HG03135 (cell line): ENCODE measurements around the gene SLC24A4.

ENCODE experiments used
- ATAC-seq: cut with Tn5 transposase; IDR thresholded peaks from one replicate; pipeline ENCODE4 v1.9.1; 2021; ENCODE audit warnings: mild to moderate bottlenecking, moderate library complexity; ENCODE audit not compliant: unreplicated experiment

Gene SLC24A4

DNA sequence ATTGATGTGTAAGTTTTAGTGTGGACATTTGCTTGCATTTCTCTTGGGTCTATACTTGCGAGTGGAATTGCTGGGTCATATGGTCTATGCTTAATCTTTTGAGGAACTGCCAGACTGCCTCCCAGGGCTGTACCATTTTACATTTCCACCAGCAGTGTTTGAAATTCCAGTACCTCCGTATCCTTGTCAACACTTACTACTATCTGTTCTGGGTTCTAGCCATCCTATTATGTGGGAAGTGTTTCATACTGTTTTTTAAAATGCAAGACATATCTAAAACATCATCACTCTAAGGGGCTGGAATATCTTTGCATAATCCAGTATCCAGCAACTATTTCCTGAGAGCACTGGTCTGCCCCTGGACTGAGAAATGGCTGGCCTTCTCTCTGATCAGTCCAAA lies 110.4 kb downstream of the SLC24A4 start:
- ATAC-seq, result no peak

DNA sequence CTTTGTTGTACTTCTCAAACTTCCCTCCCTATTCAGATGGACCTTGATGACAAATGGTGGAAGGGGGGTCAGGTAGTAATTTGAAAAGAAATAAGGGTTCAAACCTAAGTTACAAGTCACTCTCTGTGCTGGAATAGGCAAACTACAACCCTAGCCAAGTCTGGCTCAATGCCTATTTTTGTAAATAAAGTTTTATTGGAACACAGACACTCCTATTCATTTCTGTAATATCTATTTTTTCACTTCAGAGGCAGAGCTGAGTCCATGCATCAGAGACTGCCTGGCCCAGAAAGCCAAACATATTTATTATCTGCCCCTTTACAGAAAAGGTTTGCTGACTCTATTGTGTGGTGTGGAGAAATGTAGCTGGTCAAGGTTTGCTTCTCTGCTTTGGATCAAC lies 112.2 kb downstream of the SLC24A4 start:
- no peak for ATAC-seq

DNA sequence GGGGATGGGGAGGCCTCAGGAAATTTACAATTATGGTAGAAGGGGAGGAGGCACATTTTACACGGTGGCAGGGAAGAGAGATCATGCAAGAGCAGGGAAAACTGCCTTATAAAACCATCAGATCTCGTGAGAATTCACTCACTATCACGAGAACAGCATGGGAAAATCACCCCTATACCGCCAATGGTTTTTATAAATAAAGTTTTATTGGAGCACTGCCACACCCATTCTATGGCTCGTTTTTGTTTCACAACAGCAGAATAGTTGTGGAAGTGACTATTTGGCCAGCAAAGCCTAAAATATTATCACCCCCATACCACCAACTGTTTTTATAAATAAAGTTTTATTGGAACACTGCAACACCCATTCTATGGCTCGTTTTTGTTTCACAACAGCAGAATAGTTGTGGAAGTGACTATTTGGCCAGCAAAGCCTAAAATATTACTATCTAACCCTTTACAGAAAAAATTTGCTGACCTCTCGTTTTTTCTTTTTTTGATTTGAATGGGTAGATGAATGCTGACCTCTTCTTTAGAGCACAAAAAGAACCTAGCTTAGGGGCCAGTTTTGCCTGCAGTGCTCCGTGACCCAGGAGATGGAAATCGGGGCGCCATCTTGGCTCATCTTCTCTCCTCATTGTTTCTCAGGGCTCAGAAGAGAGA lies 113.3 kb downstream of the SLC24A4 start:
- no peak for ATAC-seq

DNA sequence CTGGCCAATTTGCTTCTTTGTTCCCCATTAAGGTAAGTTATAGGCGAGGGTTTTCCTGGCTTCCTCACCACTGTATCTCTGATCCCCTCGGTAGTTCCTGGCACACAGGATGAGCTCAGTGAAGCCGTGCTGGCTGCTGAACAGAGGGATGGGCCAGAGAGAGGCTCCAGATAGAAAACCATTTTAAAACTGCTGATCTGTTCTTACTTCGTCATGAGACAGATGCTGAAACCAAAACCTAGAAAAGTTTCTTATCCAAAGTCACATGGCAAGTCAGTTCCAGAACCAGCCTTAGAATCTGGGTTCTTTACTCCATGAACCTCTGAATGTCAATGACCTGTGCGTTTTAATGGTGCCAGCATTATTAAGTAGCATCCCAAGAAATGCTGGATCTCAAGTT lies 114.3 kb downstream of the SLC24A4 start:
- no peak for ATAC-seq

DNA sequence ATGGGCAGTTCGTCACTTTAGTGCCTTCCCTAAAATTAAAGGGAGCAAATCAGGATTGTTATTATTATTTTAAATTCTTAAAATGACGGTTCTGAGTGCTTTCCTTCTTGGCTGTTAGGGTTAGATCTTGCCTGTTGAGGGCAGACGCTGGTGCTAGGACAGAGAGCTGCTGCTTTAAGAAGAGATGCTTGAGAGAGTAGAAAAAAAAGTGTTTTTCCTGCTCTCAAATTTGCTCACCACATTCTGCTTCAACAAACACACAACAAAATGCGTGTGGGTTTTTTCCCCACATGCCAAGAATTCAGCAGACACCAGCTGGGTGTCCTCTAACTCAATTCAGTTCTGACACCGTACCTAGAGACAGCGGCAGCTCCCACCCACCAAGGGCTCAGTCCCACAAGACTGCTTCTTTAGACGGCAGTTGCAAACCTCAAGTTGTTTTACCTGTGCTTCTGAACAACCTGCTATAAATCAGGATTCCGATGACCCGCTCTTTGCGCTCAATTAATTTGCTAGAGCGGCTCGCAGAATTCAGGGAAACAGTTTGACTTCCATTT lies 114.8 kb downstream of the SLC24A4 start:
- ATAC-seq, result no peak

DNA sequence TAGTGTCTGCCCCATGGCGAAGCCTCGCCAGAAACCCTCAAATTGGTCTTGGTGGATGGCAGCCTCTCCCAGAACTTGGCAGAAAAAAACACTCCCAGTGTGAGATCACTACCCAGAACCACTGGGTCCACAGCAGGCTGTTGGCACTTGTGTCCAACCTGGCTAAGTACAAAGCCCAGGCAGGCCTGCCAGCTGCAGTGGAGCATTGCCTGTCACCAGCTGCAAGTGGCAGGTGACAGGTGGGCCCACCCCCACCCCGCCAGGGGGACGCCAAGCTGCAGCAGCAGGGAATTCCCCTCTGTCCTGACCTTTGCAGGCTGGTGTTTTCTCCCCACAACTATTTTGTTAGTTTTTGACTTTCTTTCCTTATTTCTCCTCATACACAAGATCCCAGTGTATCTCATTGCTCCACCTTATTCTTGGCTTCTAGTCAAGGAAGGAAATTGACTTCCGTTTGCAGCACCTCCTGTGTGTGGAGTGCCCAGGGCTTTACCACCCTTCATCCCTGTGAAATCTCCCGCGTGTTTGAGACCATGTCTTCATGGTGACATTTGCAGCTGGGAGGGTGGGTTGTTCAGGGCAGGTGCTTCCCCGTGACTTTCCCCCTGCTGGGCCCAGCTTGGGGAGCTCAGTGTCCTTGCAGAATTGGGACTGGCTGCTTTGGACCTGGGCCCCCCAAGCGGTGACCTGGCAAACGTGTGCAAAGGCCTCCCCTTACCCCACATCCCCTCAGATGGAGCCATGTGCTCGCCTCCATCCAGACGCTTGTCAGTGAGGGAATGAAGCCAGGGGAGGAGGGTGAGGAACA lies 116.8 kb downstream of the SLC24A4 start:
- ATAC-seq, result no peak

DNA sequence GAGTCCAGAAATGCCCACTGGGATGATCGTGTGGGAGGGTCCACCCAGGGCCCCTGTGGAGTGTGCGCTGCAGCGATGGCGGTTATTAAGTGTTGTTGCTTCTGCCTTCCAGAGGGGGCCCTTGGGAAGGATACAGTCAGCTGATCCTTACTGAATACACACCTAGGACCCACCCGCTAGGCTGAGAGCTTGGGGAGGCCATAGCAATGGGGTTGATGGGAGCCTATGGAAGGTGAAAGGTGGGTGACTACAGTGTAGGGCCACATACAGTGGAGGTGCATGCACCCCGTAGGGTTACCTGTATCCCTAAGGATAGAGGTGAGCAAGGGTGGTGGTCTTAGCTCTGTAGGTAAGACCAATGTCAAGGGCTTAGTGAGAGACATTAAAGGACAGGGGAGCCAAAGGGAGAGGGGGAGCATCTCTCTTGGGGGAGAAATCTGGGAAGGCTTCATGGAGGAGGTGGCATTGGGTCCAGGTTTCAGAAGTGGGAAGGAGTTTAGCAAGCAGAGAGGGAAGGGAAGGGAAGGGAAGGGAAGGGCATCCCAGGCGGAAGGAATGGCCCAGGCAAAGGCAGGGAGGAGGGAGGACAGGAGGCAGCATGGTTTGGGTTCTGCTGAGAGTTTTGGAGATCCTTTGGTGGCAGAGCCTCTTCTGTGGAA lies 117.5 kb downstream of the SLC24A4 start:
- no peak for ATAC-seq

DNA sequence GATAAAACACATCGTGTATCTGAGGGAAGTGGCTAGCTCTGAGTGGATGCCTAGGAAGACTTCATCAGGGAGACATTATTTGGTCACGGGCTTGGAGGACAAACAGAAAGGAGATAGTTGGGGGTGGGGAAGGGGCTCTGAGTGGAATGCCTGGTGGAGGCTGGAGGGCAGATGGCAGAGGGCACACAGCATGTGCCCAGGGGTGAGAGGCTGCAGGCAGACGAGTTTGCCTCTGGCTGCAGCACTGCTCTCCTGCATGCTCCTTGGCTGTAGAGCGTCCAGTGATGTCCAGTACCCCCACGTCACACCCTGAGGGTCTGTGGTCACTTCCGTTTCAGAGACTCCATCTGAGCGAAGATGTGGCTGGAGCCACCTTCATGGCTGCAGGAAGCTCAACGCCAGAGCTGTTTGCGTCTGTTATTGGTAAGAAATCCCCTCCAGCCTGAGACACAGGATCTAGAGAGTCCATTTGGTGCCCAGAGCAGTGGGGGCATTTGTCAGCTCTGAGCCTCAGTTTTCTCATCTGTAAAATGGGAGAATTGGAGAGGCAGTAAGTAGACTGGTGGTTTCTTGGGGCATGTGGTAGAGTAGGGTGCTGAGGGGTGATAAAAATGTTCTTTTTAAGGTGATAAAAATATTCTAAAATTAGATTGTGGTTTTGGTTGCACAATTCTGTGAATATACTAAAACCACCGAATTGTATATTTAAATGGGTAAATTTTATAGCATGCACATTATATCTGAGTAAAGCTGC lies 119.0 kb downstream of the SLC24A4 start:
- no peak for ATAC-seq

DNA sequence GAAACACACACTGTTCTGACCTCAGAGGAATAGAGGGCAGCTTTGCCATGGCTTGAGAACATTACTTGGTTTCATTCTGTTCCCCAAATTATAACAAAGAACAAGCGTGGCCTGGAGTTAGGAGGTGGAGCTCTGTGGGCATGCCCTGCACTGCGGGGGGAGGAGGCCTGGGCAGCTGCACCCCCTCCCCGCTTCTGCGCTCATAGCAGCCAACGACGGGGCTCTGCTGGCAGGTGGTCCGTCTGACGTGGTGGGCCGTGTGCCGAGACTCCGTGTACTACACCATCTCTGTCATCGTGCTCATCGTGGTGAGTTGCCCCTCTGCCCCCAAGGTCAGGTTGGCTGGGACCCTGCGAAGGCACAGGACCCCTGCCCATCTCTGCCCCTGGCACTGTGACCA lies 120.2 kb downstream of the SLC24A4 start:
- ATAC-seq, result no peak

DNA sequence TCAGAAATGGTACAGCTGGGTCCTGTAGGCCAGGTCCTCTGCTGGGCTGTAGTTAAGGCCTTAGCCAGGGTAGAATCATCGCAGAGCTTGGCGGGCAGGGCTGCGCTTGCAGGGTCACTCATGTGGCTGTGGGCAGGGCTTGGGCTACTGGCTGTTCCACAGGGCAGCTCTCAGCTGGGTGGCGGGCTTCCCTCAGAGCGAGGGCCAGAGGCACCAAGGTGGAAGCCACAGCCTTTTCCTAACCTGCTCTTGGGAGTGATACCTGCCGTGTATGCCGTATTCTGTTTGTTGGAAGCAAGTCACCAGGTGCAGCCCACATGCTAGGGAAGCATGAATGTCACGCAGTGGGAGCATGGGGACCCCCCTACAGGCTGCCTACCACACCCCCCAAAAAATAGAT lies 120.8 kb downstream of the SLC24A4 start:
- ATAC-seq, result no peak

DNA sequence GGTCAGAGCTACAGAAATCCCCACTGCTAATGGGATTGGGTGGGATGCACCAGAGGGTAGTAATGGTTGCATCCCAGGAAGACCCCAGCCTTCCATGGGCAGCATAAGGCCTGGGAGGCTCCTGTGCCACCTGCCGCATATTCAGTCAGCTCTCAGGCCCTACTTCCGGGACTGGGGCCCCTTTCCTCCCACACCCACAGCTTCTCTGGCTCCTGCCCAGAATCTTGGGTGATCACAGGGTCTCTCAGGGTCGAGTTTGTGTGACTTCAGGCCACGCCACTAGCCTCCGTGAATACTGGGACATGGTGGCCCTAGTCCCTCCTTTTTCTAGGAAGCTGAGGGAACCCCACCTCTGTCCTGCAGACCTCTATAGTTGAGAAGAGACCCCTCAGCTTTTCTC lies 123.8 kb downstream of the SLC24A4 start:
- ATAC-seq, result no peak

DNA sequence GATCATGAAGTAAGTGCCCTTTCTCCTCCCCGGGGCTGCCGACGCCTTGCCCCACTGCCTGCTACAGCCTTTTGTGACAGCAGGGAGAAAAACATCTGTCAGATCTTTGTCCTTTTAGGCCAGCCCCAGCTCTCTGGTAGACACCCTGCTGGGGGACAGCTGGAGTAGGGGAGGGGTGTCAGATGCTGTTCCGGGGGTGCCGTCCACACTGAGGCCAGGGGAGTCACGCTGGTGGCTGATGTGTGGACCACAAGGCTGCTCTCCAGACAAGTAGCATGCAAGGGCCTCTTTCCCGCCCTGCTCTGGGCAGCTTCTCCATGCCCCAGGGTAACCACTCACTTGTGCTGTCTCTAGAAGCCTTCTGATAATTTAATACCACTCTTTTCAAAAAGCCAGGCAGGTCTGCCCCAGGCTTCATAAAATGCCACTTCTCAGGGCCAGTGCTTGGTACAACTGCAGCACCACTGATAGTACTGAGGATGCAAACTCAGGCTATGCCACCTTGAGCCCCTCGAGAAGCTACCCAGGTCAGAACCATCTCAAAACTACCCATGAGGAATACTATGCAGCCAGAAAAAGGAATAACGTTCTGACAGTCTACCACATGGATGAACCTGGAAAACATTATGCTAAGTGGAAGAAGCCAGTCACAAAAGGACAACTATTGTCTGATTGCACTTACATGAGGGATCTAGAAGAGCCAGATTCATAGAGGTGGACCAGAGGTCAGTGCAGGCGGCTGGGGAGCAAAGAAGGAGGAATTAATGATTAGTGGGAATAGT lies 124.6 kb downstream of the SLC24A4 start:
- no peak for ATAC-seq

DNA sequence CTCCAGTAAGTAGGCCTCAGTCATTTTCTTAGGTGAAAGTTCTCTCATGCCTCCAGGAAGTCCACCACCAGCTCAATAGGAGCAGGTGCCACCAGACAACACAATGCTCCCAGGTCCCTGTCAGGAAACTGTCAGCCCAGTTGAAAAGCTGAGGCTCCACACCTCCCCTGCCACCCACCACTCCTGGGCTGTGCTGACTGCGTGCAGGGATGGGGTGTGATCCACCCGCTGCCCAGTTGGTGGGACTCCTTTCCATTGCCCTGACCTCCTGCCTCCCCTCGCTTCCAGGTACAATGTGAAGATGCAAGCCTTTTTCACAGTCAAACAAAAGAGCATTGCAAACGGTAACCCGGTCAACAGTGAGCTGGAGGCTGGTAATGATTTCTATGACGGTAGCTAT lies 125.8 kb downstream of the SLC24A4 start:
- ATAC-seq, result no peak

DNA sequence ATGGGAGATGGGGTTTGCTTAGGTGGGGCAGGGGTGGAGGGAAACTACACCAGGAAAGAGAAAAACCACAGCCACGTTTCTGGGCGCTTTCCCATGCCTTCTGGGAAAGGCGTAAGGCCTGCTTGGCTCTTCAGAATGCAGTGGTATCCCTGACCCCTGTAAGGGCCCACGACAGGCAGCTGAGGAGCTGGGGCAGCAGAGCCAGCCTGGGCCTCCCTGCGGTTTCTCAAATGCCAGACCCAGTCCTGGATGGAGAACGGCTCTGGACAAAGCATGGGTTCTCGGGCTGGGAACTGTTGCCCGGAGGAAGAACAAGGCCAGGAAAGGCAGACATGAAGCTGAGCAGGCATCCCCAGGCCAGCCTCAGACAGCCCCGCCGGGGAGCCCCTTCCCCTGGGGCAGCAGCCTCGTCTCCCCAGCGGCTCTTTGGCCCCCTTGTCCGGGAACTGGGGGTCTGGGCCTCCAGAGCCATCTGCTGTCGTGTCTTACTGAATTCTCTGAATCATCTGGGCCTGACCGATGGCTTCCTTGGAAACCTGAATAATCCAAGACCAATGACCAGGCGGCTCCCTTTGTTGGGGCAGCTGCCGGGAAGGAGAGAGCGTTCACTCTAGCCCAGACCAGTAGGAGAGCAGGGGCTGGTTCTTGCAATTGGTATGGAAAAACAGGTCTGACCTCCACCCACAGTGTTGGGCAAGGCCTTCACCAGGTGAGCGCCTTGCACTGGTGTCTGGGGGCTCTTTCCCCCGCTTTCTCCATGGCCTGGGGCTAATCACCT lies 126.6 kb downstream of the SLC24A4 start:
- no peak for ATAC-seq

DNA sequence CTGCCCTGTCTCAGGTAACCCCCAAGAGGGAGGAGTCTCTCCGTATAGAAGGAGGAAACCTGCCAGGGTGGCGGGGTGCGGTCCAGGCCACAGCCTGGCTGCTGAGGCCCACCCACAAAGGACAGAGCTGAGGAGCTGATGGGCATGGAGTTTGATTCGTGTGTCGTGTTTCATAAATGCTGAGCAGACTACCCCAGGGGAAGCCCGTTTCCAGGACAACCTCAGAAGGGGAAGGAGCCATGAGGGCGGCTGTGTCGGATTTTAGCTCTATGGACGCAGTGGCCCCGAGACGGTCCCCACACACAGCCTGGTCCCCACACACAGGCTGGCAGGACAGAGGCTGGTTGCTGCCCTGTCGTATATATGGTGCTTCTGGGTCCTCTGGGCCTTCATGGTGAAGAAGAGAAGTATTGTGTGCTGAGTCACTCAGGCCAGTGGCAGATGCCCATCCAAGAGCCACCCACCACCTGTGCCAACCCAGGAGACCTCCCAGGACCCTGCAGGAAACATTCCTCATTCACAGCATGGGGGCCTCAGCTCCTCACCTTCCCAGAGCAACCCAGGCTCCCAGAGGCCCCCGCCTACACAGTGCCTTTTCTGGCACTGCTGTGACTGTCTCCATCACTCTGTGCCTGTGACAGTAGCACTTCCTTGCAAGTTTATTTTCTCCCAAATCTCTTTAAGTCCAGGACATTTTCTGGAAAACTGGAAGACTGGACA lies 127.5 kb downstream of the SLC24A4 start:
- ATAC-seq, result no peak

DNA sequence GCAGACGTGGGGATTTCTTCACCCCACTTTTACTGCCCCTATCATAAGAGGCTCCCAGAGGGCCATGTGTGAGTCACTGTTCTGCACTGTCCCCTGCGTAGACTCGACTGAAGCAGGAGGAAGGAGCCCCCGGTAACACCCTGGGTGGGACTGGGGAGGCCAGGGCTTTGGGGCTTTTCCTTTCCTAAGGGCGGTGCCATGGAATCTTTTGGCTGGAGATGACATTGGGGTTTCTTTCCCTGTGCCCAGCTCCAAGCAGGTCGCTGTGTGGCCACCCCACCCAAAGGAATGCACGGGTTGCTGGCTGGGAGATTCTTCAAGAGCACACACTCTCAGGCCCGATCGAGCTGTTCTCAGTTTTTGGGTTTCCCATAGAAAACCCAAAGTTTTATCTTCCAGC lies 128.3 kb downstream of the SLC24A4 start:
- no peak for ATAC-seq

DNA sequence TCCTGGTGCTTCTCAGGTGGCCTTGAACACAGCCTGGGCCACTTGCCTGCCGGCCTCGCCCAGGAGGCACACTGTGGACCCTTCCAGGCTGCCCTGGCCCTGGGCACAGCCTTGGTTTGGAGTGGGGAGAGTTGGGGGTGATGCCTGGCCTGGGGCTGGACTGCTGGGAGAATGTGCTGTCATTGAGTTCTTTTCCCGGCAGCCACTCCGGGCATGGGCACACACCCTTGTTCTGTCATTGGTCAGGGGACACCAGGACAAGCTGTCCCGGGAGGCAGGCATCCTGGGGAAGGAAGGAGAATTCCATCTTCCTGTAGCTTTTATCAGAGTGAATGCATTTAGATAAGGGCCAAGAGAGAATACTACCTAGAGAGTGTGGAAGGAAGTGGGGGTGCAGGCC lies 128.8 kb downstream of the SLC24A4 start:
- no peak for ATAC-seq

DNA sequence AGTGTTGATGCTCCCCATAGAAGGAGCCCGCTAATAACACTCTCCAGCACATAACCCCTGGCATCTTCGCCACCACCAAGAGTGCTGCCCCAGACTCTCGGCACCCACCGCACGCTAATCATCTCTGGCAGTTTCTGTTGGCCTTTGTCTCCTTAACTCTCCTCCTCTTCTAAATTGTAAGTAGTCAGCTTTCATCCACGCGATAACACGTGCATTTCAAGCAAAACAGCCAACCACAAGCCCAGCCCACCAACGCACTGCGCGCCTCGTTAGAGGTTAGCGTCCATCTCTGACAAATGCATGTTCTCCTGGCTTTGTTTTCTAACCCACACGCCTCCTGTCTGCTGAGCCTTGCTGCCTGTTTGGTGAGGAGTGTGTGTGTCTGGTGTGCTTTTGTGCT lies 129.5 kb downstream of the SLC24A4 start:
- ATAC-seq, result no peak

DNA sequence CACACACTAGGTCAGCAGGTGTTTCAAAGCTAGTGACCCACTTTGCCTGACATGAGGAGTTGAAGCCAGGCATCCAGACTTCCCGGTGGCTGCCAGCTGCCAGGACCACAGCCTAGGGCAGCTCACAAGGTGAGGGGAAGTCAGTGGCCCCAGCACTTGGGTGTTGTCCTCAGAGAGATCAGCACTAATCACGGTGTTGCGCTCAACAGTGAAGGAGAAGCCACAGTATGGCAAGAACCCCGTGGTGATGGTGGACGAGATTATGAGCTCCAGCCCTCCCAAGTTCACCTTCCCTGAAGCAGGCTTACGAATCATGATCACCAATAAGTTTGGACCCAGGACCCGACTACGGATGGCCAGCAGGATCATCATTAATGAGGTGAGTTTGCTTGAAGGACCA lies 130.7 kb downstream of the SLC24A4 start:
- ATAC-seq, result no peak
